Muscle of back (tissue), 10 donors: ENCODE measurements around the gene RHBDF1. TPM values are rescaled to one million over a fixed set of nuclear protein-coding genes. Genes with fewer than 3 reads are reported as not detected.

Experiments
- polyA plus RNA-seq, 10 donors: library from polyadenylated mRNA; unstranded; fragments of 120-200 nt; gene quantifications; one replicate each; pipeline ENCODE4 v1.2.1, GENCODE V29; 2013; ENCODE audit not compliant: insufficient read length in 10 of 10

Gene RHBDF1
- polyA plus RNA-seq, 10 donors = 34.0 to 60.6 (median 44.9) TPM

Other genes starting within 250 kb of the RHBDF1 start
- gene POLR3K, start 19.0 kb downstream of the RHBDF1 start, polyA plus RNA-seq = 1 to 10 TPM; 5.5 to 9.4 (median 7.8) TPM
- gene SNRNP25, start 18.8 kb downstream of the RHBDF1 start, polyA plus RNA-seq = 10 to 100 TPM; 20.6 to 31.2 (median 27.0) TPM
- gene MPG, start 5.6 kb upstream of the RHBDF1 start, polyA plus RNA-seq = 10 to 100 TPM; 18.5 to 35.3 (median 24.2) TPM
- 10 to 100 TPM; 23.9 to 31.1 (median 25.7) TPM for gene NPRL3, start 66.0 kb upstream of the RHBDF1 start, polyA plus RNA-seq
- gene HBZ, start 80.0 kb upstream of the RHBDF1 start, polyA plus RNA-seq = 10 to 100 TPM in 2 of 10 donors, 1 to 10 TPM in 7, under 1 TPM in 1; 0.99 to 15.3 (median 5.7) TPM
- 10 to 100 TPM in 6 of 10 donors, 1 to 10 TPM in 4; 2.6 to 40.3 (median 11.9) TPM for gene HBM, start 93.3 kb upstream of the RHBDF1 start, polyA plus RNA-seq
- gene HBA2, start 100.2 kb upstream of the RHBDF1 start, polyA plus RNA-seq = over 10,000 TPM in 3 of 10 donors, 1,000 to 10,000 TPM in 7; 1,262 to 19,401 (median 4,862) TPM
- over 10,000 TPM in 1 of 10 donors, 1,000 to 10,000 TPM in 8, 100 to 1,000 TPM in 1; 989 to 14,859 (median 2,589) TPM for gene HBA1, start 104.0 kb upstream of the RHBDF1 start, polyA plus RNA-seq
- gene HBQ1, start 107.8 kb upstream of the RHBDF1 start, polyA plus RNA-seq = 1 to 10 TPM in 7 of 10 donors, under 1 TPM in 2, not detected in 1; 0.61 to 7.0 (median 1.8) TPM
- gene LUC7L, start 156.8 kb upstream of the RHBDF1 start, polyA plus RNA-seq = 10 to 100 TPM; 51.7 to 94.1 (median 67.2) TPM
- 10 to 100 TPM; 30.2 to 44.4 (median 37.7) TPM for gene FAM234A, start 162.2 kb upstream of the RHBDF1 start, polyA plus RNA-seq
- 1 to 10 TPM in 7 of 10 donors, under 1 TPM in 3; 0.64 to 2.7 (median 1.8) TPM for gene RGS11, start 203.3 kb upstream of the RHBDF1 start, polyA plus RNA-seq
- 1 to 10 TPM in 7 of 10 donors, under 1 TPM in 3; 0.40 to 1.7 (median 1.2) TPM for gene ARHGDIG, start 208.0 kb upstream of the RHBDF1 start, polyA plus RNA-seq
- gene PDIA2, start 210.5 kb upstream of the RHBDF1 start, polyA plus RNA-seq = 1 to 10 TPM in 2 of 10 donors, under 1 TPM in 8; 0.15 to 3.0 (median 0.51) TPM